Prostate gland (tissue), 2 donors: ENCODE results near the gene MPP2. TPM values are rescaled to one million over a fixed set of nuclear protein-coding genes. Genes with fewer than 3 reads are reported as not detected.

Experiments
- DNase-seq: peaks from one replicate; pipeline ENCODE4 v3.0.0-alpha.2; 2019; ENCODE audit warnings: low spot score
- H3K27ac ChIP-seq, 2 donors: fragments of 200-600 bp; sonication (generic); 2 replicates each; pipeline ENCODE4 v1.5.1; 2017 to 2019
- H3K27me3 ChIP-seq: fragments of 200-600 bp; sonication (generic); replicated peaks from 2 replicates; pipeline ENCODE4 v1.5.1; 2019; ENCODE audit not compliant: insufficient read depth
- H3K36me3 ChIP-seq, 2 donors: fragments of 200-600 bp; sonication (generic); 1 replicate in 1 of 2; 2 replicates in 1 of 2; pipeline versions ENCODE4 v1.5.1 to v1.8.1; 2017 to 2019
- H3K4me1 ChIP-seq: fragments of 200-600 bp; sonication (generic); replicated peaks from 2 replicates; pipeline ENCODE4 v1.5.1; 2019
- H3K4me3 ChIP-seq, 2 donors: fragments of 200-600 bp; sonication (generic); 2 replicates each; pipeline ENCODE4 v1.5.1; 2017 to 2019
- H3K9me3 ChIP-seq: fragments of 200-600 bp; sonication (generic); 2 replicates; pipeline ENCODE4 v1.5.1; 2017
- CTCF ChIP-seq, 4 experiments: fragments of 200-600 bp in 2 of 4; fragments of 450-650 bp in 2 of 4; sonication (generic) in 2 of 4; IDR thresholded peaks; 1 replicate in 3 of 4; 2 replicates in 1 of 4; pipeline ENCODE4 v1.5.1; 2016 to 2019; ENCODE audit warnings: antibody characterized with exemption in 4 of 4, mild to moderate bottlenecking in 2 of 4, moderate library complexity in 2 of 4
- POLR2A ChIP-seq: fragments of 450-650 bp; IDR thresholded peaks from one replicate; pipeline ENCODE4 v1.6.1; 2016; ENCODE audit warnings: antibody characterized with exemption, mild to moderate bottlenecking
- POLR2AphosphoS5 ChIP-seq: sonication (generic); formaldehyde crosslinking; IDR thresholded peaks from one replicate; pipeline ENCODE4 v1.6.1; 2017; ENCODE audit warnings: antibody characterized with exemption
- WGBS: methylation state at CpG from one replicate; pipeline ENCODE4 v1.1.5; 2018; 5-methylcytosine and 5-hydroxymethylcytosine counted together
- intact Hi-C: fragments of 100-400 bp; cut with DNase I; formaldehyde crosslinking; loops from one replicate; pipeline ENCODE4 v1.14.2; 2022
- total RNA-seq, 2 donors: library from RNA; depleted of rRNA; stranded (reverse); fragments of >200 nt; gene quantifications; one replicate each; pipeline ENCODE4 v1.1.0, GENCODE V29; 2016

The MPP2 gene
- total RNA-seq, 2 donors from 2014 or later: 14.9 to 17.7 TPM

- TF ChIP-seq POLR2AphosphoS5 (no peak), POLR2A (no peak), CTCF (IDR thresholded peaks at IDR 0.05) (no peak)
- 92% methylated on average over 12 of the region's 12 CpGs for WGBS
- intact Hi-C loops: no loop called here
- no peak overlapping the region for H3K27ac ChIP-seq
- no peaks in the 10 kb centered on the region for H3K4me1 ChIP-seq
- H3K4me3 ChIP-seq: no peak overlapping the region
- H3K27me3 ChIP-seq: no peaks in the 10 kb centered on the region
- no peak for DNase-seq
- no peaks in the 10 kb centered on the region for H3K9me3 ChIP-seq
- H3K36me3 ChIP-seq: no peaks in the 10 kb centered on the region
Observed at GRCh38 chr17:43881181-43881580, 26.2 kb downstream of the MPP2 start.

- H3K4me1 ChIP-seq: no peaks in the 10 kb centered on the region
- intact Hi-C loops: no loop called here
- TF ChIP-seq POLR2A (no peak), POLR2AphosphoS5 (no peak), CTCF (IDR thresholded peaks at IDR 0.05) (peak; percentile 25 to 59 (median 33))
- no peaks in the 10 kb centered on the region for H3K9me3 ChIP-seq
- H3K4me3 ChIP-seq: no peak overlapping the region
- no peaks in the 10 kb centered on the region for H3K36me3 ChIP-seq
- WGBS: 80% methylated on average over 20 of the region's 20 CpGs
- DNase-seq: no peak
- H3K27me3 ChIP-seq: no peaks in the 10 kb centered on the region
- H3K27ac ChIP-seq: no peak overlapping the region
Observed at GRCh38 chr17:43880420-43880991, 26.8 kb downstream of the MPP2 start.

GRCh38 chr17:43879723-43880419, 27.5 kb downstream of the MPP2 start:
- 82% methylated on average over 20 of the region's 20 CpGs for WGBS
- H3K36me3 ChIP-seq: no peaks in the 10 kb centered on the region
- intact Hi-C loops: no loop called here
- DNase-seq: no peak
- no peak overlapping the region for H3K27ac ChIP-seq
- H3K4me1 ChIP-seq: no peaks in the 10 kb centered on the region
- H3K27me3 ChIP-seq: no peaks in the 10 kb centered on the region
- TF ChIP-seq CTCF (IDR thresholded peaks at IDR 0.05): no peak
- no peak for TF ChIP-seq POLR2AphosphoS5
- no peak for TF ChIP-seq POLR2A
- no peaks in the 10 kb centered on the region for H3K9me3 ChIP-seq
- no peak overlapping the region for H3K4me3 ChIP-seq

GRCh38 chr17:43878260-43879175, 28.8 kb downstream of the MPP2 start:
- Histone ChIP-seq H3K27me3 (no peaks in the 10 kb centered on the region), H3K27ac (no peak overlapping the region), H3K9me3 (no peaks in the 10 kb centered on the region), H3K36me3 (no peaks in the 10 kb centered on the region), H3K4me3 (no peak overlapping the region), H3K4me1 (no peaks in the 10 kb centered on the region)
- intact Hi-C loops: no loop called here
- peak; percentile 49 for DNase-seq
- 21% methylated on average over 12 of the region's 13 CpGs for WGBS
- TF ChIP-seq CTCF (IDR thresholded peaks at IDR 0.05): peak; percentile 74 to 95 (median 86)
- TF ChIP-seq POLR2A: no peak
- peak; percentile 51 for TF ChIP-seq POLR2AphosphoS5
